ENCODE results near the gene CGN.

DNA sequence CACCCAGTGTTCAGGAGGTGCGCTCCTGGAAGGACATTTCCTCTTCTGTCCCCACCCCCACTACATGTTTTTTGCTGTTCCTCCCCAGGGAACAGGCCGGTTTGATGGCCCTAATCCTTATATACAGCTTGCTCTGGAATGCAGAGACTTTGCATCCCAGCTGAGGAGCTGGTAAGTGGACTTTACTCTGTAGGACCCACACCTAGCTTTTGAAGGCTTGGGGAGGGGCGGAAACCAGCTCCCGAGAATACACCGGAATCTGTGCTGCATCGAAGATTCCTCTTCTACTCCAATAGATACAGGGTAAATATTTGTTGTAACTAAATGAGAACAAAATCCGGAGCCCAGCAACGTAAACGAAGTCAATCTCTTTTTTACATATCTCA, 1.2 kb upstream of the CGN start:
- no peak for TF ChIP-seq POLR2A (IDR thresholded peaks at IDR 0.05)
- TF ChIP-seq, protein P1, sequence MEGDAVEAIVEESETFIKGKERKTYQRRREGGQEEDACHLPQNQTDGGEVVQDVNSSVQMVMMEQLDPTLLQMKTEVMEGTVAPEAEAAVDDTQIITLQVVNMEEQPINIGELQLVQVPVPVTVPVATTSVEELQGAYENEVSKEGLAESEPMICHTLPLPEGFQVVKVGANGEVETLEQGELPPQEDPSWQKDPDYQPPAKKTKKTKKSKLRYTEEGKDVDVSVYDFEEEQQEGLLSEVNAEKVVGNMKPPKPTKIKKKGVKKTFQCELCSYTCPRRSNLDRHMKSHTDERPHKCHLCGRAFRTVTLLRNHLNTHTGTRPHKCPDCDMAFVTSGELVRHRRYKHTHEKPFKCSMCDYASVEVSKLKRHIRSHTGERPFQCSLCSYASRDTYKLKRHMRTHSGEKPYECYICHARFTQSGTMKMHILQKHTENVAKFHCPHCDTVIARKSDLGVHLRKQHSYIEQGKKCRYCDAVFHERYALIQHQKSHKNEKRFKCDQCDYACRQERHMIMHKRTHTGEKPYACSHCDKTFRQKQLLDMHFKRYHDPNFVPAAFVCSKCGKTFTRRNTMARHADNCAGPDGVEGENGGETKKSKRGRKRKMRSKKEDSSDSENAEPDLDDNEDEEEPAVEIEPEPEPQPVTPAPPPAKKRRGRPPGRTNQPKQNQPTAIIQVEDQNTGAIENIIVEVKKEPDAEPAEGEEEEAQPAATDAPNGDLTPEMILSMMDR (IDR thresholded peaks at IDR 0.05): no peak

All from vagina (tissue), 2 donors.